DND-41 (cell line): ENCODE data around the gene SNX14.
A peak's percentile ranks its signal among the peaks of the same experiment; 100 is the strongest.

Experiments used
- ATAC-seq: fragments of 200-7000 bp; cut with Tn5 transposase; 3 replicates; pipeline ENCODE4 v1.9.1; 2021; ENCODE audit warnings: low read depth; ENCODE audit not compliant: insufficient read depth
- DNase-seq: peaks from one replicate; pipeline ENCODE4 v3.0.0-alpha.2; 2020
- H2AFZ ChIP-seq: 2 replicates; pipeline ENCODE4 v1.6.0; 2012; ENCODE audit warnings: low read depth, low read length
- H3K27ac ChIP-seq: 2 replicates; pipeline ENCODE4 v1.5.1; 2012; ENCODE audit warnings: low read length, inconsistent platforms
- H3K27me3 ChIP-seq: fragments of 200-600 bp; sonication (generic); 2 replicates; pipeline ENCODE4 v1.6.0; 2012; ENCODE audit warnings: low read length, mild to moderate bottlenecking, inconsistent platforms; ENCODE audit not compliant: insufficient read depth, poor library complexity
- H3K36me3 ChIP-seq: 2 replicates; pipeline ENCODE4 v1.5.1; 2012; ENCODE audit warnings: low read length, inconsistent platforms; ENCODE audit not compliant: insufficient read depth
- H3K4me1 ChIP-seq: 2 replicates; pipeline ENCODE4 v1.5.1; 2012; ENCODE audit warnings: mild to moderate bottlenecking, low read length; ENCODE audit not compliant: insufficient read depth
- H3K4me2 ChIP-seq: 2 replicates; pipeline ENCODE4 v1.6.0; 2012; ENCODE audit warnings: mild to moderate bottlenecking, moderate library complexity, low read length, inconsistent platforms; ENCODE audit not compliant: insufficient read depth
- H3K4me3 ChIP-seq, 2 experiments: fragments of 200-600 bp in 1 of 2; shearing (Covaris generic) in 1 of 2; 2 replicates each; pipeline ENCODE4 v1.5.1; 2012 to 2016; ENCODE audit warnings: inconsistent platforms in 2 of 2, low read length in 2 of 2, mild to moderate bottlenecking in 2 of 2, low read depth in 1 of 2, moderate library complexity in 1 of 2
- H3K79me2 ChIP-seq: 2 replicates; pipeline ENCODE4 v1.6.0; 2012; ENCODE audit warnings: low read length, inconsistent platforms; ENCODE audit not compliant: insufficient read depth
- H3K9ac ChIP-seq: 2 replicates; pipeline ENCODE4 v1.6.0; 2012; ENCODE audit warnings: low read depth, mild to moderate bottlenecking, inconsistent platforms, low read length, moderate library complexity
- H3K9me3 ChIP-seq: 2 replicates; pipeline ENCODE4 v1.5.1; 2012; ENCODE audit warnings: low read length, moderate library complexity, mild to moderate bottlenecking, inconsistent platforms; ENCODE audit not compliant: insufficient read depth, severe bottlenecking
- H4K20me1 ChIP-seq: 2 replicates; pipeline ENCODE4 v1.6.0; 2012; ENCODE audit warnings: low read length; ENCODE audit not compliant: insufficient read depth
- CTCF ChIP-seq: IDR thresholded peaks from 2 replicates; pipeline ENCODE4 v1.5.1; 2012; ENCODE audit warnings: borderline replicate concordance, low read length, moderate library complexity, mild to moderate bottlenecking; ENCODE audit not compliant: poor library complexity, severe bottlenecking; ENCODE audit errors: extremely low read depth
- EZH2 ChIP-seq: IDR thresholded peaks from 3 replicates; pipeline ENCODE4 v1.6.1; 2012; ENCODE audit warnings: borderline replicate concordance, low read depth, mild to moderate bottlenecking, moderate library complexity, low read length, inconsistent platforms; ENCODE audit not compliant: severe bottlenecking

Gene SNX14

GRCh38 chr6:85463621-85464259, 129.9 kb downstream of the SNX14 start:
- no peak for ATAC-seq
- no peak for DNase-seq
- no peaks in the 10 kb centered on the region for H3K27me3 ChIP-seq
- H3K27ac ChIP-seq = no peak overlapping the region
- no peaks in the 10 kb centered on the region for H3K36me3 ChIP-seq
- H3K9ac ChIP-seq = no peak overlapping the region
- no peaks in the 10 kb centered on the region for H4K20me1 ChIP-seq
- H3K4me2 ChIP-seq = no peak overlapping the region
- H2AFZ ChIP-seq = no peak overlapping the region
- peaks cover 17% of the 10 kb centered on the region for H3K4me1 ChIP-seq
- no peak overlapping the region for H3K4me3 ChIP-seq
- H3K79me2 ChIP-seq = no peaks in the 10 kb centered on the region
- TF ChIP-seq EZH2 = no peak
- no peak for TF ChIP-seq CTCF
- no peaks in the 10 kb centered on the region for H3K9me3 ChIP-seq

DNA sequence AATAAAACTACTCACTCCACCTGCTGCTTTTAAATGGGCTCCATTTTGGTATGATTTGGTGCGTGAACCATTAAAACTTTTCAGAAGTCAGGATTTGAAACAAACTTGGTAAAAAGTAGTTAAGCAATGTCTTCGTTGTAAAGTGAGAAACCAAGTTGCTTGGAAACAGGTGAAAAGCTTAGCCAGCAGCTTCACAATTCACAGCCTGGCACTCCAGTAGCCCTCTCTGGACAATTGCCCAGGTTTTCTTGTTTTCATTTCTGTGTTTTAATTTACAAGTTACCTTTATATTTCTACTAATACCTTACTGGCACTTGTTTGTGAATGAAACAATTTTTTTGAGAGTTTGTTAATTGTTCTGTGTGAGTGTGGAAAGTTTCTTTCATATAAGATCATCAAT, 131.0 kb downstream of the SNX14 start:
- no peak overlapping the region for H3K27ac ChIP-seq
- no peak overlapping the region for H3K4me3 ChIP-seq
- no peak overlapping the region for H2AFZ ChIP-seq
- TF ChIP-seq CTCF (no peak), EZH2 (no peak)
- H3K9ac ChIP-seq = no peak overlapping the region
- no peak overlapping the region for H3K4me2 ChIP-seq
- DNase-seq = no peak
- H3K36me3 ChIP-seq = no peaks in the 10 kb centered on the region
- H3K27me3 ChIP-seq = no peaks in the 10 kb centered on the region
- no peaks in the 10 kb centered on the region for H4K20me1 ChIP-seq
- no peaks in the 10 kb centered on the region for H3K9me3 ChIP-seq
- no peak for ATAC-seq
- peaks cover 17% of the 10 kb centered on the region for H3K4me1 ChIP-seq
- H3K79me2 ChIP-seq = no peaks in the 10 kb centered on the region

- no peak for DNase-seq
- Histone ChIP-seq H3K27me3 (no peaks in the 10 kb centered on the region), H2AFZ (peak overlapping the region; percentile 39; the same call in 1 of the 2 replicates), H3K9me3 (no peaks in the 10 kb centered on the region), H3K4me3 (no peak overlapping the region), H4K20me1 (no peaks in the 10 kb centered on the region), H3K4me1 (peaks cover 17% of the 10 kb centered on the region), H3K79me2 (no peaks in the 10 kb centered on the region), H3K9ac (no peak overlapping the region), H3K4me2 (no peak overlapping the region), H3K27ac (no peak overlapping the region; the same call in 1 of the 2 replicates), H3K36me3 (no peaks in the 10 kb centered on the region)
- peak; percentile 10; the same call in 1 of the 3 replicates for ATAC-seq
- TF ChIP-seq CTCF = no peak
- no peak for TF ChIP-seq EZH2
These were observed 131.9 kb downstream of the SNX14 start for GRCh38 chr6:85461798-85462170.
